Urothelium cell line (cell line): ENCODE measurements around the gene AJM1.

Experiments used
- DNase-seq: peaks from one replicate; pipeline ENCODE4 v3.0.0; 2011; ENCODE audit warnings: low spot score, mixed read lengths
- FAIRE-seq: peaks from 2 replicates; lab custom pipeline; 2011; peaks lifted over from hg19 to GRCh38; lab: Jason Lieb, UNC

AJM1 gene

DNA sequence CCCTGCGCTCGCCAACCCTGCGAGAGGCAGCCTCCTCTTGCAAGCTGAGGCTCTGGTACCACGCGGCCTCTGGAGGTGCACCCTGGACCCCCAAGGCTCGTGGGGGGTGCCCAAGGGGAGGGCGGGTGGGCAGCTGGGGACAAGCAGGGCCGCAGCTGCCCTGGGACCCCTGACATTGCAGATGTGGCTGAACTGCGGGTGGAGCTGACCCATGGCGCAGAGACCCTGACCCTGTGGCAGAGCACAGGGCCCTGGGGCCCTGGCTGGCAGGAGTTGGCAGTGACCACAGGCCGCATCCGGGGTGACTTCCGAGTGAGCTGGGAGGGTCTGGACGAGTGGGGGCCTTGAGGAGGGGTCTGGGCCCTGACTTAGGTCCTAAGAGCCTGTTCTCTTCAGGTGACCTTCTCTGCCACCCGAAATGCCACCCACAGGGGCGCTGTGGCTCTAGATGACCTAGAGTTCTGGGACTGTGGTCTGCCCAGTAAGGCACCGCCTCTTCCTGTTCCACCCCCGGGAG is 11.4 kb downstream of the AJM1 start:
- DNase-seq (no peak), FAIRE-seq (no peak)

DNA sequence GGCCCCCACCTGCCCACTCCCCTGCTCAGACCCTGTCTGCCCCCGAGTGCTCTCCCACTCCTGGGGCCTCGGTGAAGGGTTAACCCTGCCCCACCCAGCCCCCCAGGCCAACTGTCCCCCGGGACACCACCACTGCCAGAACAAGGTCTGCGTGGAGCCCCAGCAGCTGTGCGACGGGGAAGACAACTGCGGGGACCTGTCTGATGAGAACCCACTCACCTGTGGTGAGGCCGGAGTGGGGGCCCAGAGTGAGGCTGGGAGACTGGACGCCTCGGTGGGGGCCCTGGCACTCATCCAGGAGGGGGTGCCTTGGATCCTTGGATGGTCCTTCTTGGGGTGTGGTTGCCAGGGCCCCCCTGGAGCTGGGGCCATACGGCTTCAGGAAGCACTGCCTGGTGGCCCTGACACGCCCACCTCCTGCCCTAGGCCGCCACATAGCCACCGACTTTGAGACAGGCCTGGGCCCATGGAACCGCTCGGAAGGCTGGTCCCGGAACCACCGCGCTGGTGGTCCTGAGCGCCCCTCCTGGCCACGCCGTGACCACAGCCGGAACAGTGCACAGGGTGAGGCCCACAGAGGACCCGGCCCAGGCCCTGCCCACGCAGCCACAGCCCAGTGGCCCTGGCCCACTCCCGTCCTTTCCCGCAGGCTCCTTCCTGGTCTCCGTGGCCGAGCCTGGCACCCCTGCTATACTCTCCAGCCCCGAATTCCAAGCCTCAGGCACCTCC is 12.0 kb downstream of the AJM1 start:
- DNase-seq = no peak
- FAIRE-seq = no peak

DNA sequence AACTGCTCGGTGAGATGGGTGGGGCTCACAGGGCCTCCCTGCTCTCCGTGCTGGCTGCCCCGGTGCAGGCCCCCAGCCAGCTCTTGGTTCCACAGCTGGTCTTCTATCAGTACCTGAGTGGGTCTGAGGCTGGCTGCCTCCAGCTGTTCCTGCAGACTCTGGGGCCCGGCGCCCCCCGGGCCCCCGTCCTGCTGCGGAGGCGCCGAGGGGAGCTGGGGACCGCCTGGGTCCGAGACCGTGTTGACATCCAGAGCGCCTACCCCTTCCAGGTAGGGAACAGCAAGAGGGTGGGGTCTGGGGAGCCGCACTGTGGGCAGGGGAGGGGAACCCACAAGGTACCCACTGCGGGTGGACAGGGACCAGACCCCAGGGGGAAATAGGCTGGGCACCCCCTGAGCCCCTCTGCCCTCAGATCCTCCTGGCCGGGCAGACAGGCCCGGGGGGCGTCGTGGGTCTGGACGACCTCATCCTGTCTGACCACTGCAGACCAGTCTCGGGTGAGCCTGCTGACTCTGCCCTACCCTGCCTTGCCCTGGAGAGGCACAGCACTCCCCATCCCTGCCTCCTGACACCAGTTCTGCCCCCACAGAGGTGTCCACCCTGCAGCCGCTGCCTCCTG is 12.7 kb downstream of the AJM1 start:
- DNase-seq = no peak
- FAIRE-seq = no peak

- FAIRE-seq (no peak), DNase-seq (no peak)
Observed at GRCh38 chr9:136855461-136856078, 13.3 kb downstream of the AJM1 start.

- DNase-seq (no peak), FAIRE-seq (no peak)
Observed at GRCh38 chr9:136856079-136856476, 13.8 kb downstream of the AJM1 start.

DNA sequence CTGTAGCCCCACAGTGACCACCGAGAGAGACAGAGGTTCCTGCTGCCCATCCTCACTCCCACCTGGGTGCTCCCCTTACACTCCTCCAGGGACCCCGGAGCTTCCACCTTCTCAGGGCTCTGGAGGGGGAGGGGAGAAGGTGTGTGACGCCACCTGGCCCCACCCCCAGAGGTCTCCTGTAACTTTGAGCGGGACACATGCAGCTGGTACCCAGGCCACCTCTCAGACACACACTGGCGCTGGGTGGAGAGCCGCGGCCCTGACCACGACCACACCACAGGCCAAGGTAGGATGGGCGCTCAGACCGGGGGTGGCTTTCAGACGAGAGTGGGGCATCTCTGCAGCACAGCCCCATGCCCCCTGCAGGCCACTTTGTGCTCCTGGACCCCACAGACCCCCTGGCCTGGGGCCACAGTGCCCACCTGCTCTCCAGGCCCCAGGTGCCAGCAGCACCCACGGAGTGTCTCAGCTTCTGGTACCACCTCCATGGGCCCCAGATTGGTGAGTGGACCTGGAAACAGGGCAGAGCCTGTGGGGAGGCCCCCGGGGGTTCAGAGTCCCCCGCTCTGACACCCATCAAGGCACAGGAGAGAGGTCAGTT is 14.4 kb downstream of the AJM1 start:
- FAIRE-seq (no peak), DNase-seq (no peak)

GRCh38 chr9:136857166-136857565 is 14.9 kb downstream of the AJM1 start:
- no peak for FAIRE-seq
- no peak for DNase-seq

DNA sequence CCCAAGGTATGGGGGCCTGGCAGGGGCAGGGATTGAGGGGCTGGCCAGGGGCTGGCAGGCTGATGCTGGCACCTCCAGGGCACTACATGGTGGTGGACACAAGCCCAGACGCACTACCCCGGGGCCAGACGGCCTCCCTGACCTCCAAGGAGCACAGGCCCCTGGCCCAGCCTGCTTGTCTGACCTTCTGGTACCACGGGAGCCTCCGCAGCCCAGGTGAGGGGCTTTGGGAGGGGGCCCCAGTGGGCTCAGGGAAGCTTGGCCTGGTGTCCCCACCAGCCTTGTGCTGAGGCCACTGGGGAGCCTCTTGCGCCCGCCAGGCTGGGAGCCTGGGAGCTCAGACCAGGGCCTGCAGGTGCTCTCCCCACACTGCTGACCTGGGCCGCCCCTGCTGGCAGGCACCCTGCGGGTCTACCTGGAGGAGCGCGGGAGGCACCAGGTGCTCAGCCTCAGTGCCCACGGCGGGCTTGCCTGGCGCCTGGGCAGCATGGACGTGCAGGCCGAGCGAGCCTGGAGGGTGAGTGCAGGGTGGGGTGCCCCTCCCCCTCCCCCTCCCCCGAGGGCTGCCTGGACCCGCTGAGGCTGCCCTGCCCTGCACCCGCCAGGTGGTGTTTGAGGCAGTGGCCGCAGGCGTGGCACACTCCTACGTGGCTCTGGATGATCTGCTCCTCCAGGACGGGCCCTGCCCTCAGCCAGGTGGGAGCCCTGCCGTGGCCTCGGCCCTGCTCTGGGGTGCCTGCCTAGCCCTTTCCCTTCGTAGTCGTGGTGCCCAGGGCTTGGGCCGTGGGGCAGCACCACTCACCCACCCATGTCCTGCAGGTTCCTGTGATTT is 15.5 kb downstream of the AJM1 start:
- no peak for DNase-seq
- FAIRE-seq = no peak

- DNase-seq (no peak), FAIRE-seq (no peak)
Observed at GRCh38 chr9:136858452-136858843, 16.2 kb downstream of the AJM1 start.

GRCh38 chr9:136858844-136859757 is 16.8 kb downstream of the AJM1 start:
- FAIRE-seq (no peak), DNase-seq (no peak)

- FAIRE-seq (no peak), DNase-seq (no peak)
Observed at GRCh38 chr9:136860529-136860928, 18.3 kb downstream of the AJM1 start.

GRCh38 chr9:136860933-136861873 is 18.9 kb downstream of the AJM1 start:
- no peak for FAIRE-seq
- DNase-seq = no peak

- FAIRE-seq = no peak
- DNase-seq = no peak
Observed at GRCh38 chr9:136861874-136862457, 19.7 kb downstream of the AJM1 start.

- DNase-seq = no peak
- FAIRE-seq = no peak
Observed at GRCh38 chr9:136862849-136863622, 20.8 kb downstream of the AJM1 start.

GRCh38 chr9:136863623-136864273 is 21.5 kb downstream of the AJM1 start:
- DNase-seq = no peak
- no peak for FAIRE-seq

GRCh38 chr9:136865041-136865767 is 22.9 kb downstream of the AJM1 start:
- FAIRE-seq = no peak
- DNase-seq = no peak
